ENCODE results near the gene C14orf119.

- TF ChIP-seq CTCF (IDR thresholded peaks at IDR 0.05 in 2 of 3, conservative IDR thresholded peaks at IDR 0.05 in 1 of 3; ENCODE audit: insufficient read depth in 2 of 3, low read depth in 1 of 3, low read length in 3 of 3) (no peak), POLR2AphosphoS5 (IDR thresholded peaks at IDR 0.05; ENCODE audit: control insufficient read depth, insufficient read depth, low read depth, low read length) (no peak), BHLHE40 (IDR thresholded peaks at IDR 0.05; ENCODE audit: low read length) (no peak), FOXJ3 (CRISPR knock-in tag; IDR thresholded peaks at IDR 0.05) (no peak), RNF2 (IDR thresholded peaks at IDR 0.05) (no peak), ZNF165 (CRISPR knock-in tag; IDR thresholded peaks at IDR 0.05; ENCODE audit: borderline replicate concordance) (no peak), ZNF695 (CRISPR knock-in tag; IDR thresholded peaks at IDR 0.05) (no peak), CAMTA2 (CRISPR knock-in tag; conservative IDR thresholded peaks at IDR 0.05) (no peak)
Measured at GRCh38 chr14:23143911-23144310, 48.6 kb downstream of the C14orf119 start.

All from K562 (cell line).